ENCODE results near the gene SCMH1. TPM values are rescaled to one million over a fixed set of nuclear protein-coding genes. Genes with fewer than 3 reads are reported as not detected.

SCMH1 gene
- total RNA-seq, 1 donor from 2014 or later = 57.6 TPM

GRCh38 chr1:41171266-41171874 is 70.7 kb downstream of the SCMH1 start:
- TF ChIP-seq CTCF (IDR thresholded peaks at IDR 0.05; ENCODE audit: unreplicated experiment) = no peak
- Mint-ChIP-seq H3K27ac (no peak overlapping the region), H3K4me3 (ENCODE audit: low read depth) (no peak overlapping the region), H3K27me3 (no peaks in the 10 kb centered on the region), H3K9me3 (ENCODE audit: low read depth) (peaks cover 37% of the 10 kb centered on the region), H3K36me3 (ENCODE audit: insufficient read depth) (peaks cover 54% of the 10 kb centered on the region), H3K4me1 (ENCODE audit: low read depth) (peaks cover 13% of the 10 kb centered on the region)
- DNase-seq (ENCODE audit: low spot score, unreplicated experiment) = no peak

- H3K4me1 Mint-ChIP-seq (ENCODE audit: low read depth) = peaks cover 13% of the 10 kb centered on the region
- peaks cover 41% of the 10 kb centered on the region for H3K36me3 Mint-ChIP-seq (ENCODE audit: insufficient read depth)
- peak overlapping the region; percentile 76 for H3K27ac Mint-ChIP-seq
- H3K9me3 Mint-ChIP-seq (ENCODE audit: low read depth) = peaks cover 28% of the 10 kb centered on the region
- no peak for DNase-seq (ENCODE audit: low spot score, unreplicated experiment)
- no peak for TF ChIP-seq CTCF (IDR thresholded peaks at IDR 0.05; ENCODE audit: unreplicated experiment)
- no peaks in the 10 kb centered on the region for H3K27me3 Mint-ChIP-seq
- H3K4me3 Mint-ChIP-seq (ENCODE audit: low read depth) = peak overlapping the region; percentile 5
These were observed 72.3 kb downstream of the SCMH1 start for GRCh38 chr1:41169799-41170180.

- no peak for TF ChIP-seq CTCF (IDR thresholded peaks at IDR 0.05; ENCODE audit: unreplicated experiment)
- Mint-ChIP-seq H3K27me3 (no peaks in the 10 kb centered on the region), H3K36me3 (ENCODE audit: insufficient read depth) (peaks cover 38% of the 10 kb centered on the region), H3K9me3 (ENCODE audit: low read depth) (peaks cover 27% of the 10 kb centered on the region), H3K4me1 (ENCODE audit: low read depth) (peaks cover 13% of the 10 kb centered on the region), H3K27ac (peak overlapping the region; percentile 76), H3K4me3 (ENCODE audit: low read depth) (peak overlapping the region; percentile 5)
- no peak for DNase-seq (ENCODE audit: low spot score, unreplicated experiment)
These were observed 72.9 kb downstream of the SCMH1 start for GRCh38 chr1:41169066-41169798.

- TF ChIP-seq CTCF (IDR thresholded peaks at IDR 0.05; ENCODE audit: unreplicated experiment) = no peak
- Mint-ChIP-seq H3K4me1 (ENCODE audit: low read depth) (peaks cover 13% of the 10 kb centered on the region), H3K9me3 (ENCODE audit: low read depth) (peaks cover 27% of the 10 kb centered on the region), H3K27ac (no peak overlapping the region), H3K4me3 (ENCODE audit: low read depth) (no peak overlapping the region), H3K27me3 (no peaks in the 10 kb centered on the region), H3K36me3 (ENCODE audit: insufficient read depth) (peaks cover 33% of the 10 kb centered on the region)
- DNase-seq (ENCODE audit: low spot score, unreplicated experiment) = no peak
These were observed 74.4 kb downstream of the SCMH1 start for GRCh38 chr1:41167667-41168066.

- TF ChIP-seq CTCF (IDR thresholded peaks at IDR 0.05; ENCODE audit: unreplicated experiment) = no peak
- Mint-ChIP-seq H3K4me3 (ENCODE audit: low read depth) (no peak overlapping the region), H3K36me3 (ENCODE audit: insufficient read depth) (peaks cover 24% of the 10 kb centered on the region), H3K4me1 (ENCODE audit: low read depth) (peaks cover 12% of the 10 kb centered on the region), H3K9me3 (ENCODE audit: low read depth) (peaks cover 22% of the 10 kb centered on the region), H3K27me3 (no peaks in the 10 kb centered on the region), H3K27ac (no peak overlapping the region)
- no peak for DNase-seq (ENCODE audit: low spot score, unreplicated experiment)
These were observed 77.4 kb downstream of the SCMH1 start for GRCh38 chr1:41164727-41165126.
